ENCODE results near the gene CCNDBP1. TPM values are rescaled to one million over a fixed set of nuclear protein-coding genes. Genes with fewer than 3 reads are reported as not detected.
A peak's percentile ranks its signal among the peaks of the same experiment; 100 is the strongest.

Gene CCNDBP1
- total RNA-seq, 1 donor from 2014 or later, result 37.0 TPM

DNA sequence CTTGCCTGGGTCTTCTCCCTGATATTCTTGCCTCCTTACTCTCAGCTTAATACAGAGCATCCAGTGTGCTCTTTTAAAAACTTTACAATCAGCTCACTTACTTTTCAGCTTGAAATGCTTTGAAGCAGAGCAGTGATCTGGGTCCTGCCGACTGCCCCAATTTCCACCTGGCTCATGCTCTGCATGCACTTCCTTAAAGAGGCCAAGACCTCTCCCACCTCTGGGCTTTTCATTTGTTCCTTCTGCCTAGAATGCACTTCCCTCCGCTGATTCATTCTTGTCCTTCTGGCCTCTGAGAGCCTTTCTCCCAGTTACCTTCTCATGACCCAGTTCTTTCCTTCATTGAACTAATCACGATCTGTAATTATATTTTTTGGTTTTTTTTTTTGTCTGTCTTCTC is 1.9 kb upstream of the CCNDBP1 start:
- TF ChIP-seq, protein P1, sequence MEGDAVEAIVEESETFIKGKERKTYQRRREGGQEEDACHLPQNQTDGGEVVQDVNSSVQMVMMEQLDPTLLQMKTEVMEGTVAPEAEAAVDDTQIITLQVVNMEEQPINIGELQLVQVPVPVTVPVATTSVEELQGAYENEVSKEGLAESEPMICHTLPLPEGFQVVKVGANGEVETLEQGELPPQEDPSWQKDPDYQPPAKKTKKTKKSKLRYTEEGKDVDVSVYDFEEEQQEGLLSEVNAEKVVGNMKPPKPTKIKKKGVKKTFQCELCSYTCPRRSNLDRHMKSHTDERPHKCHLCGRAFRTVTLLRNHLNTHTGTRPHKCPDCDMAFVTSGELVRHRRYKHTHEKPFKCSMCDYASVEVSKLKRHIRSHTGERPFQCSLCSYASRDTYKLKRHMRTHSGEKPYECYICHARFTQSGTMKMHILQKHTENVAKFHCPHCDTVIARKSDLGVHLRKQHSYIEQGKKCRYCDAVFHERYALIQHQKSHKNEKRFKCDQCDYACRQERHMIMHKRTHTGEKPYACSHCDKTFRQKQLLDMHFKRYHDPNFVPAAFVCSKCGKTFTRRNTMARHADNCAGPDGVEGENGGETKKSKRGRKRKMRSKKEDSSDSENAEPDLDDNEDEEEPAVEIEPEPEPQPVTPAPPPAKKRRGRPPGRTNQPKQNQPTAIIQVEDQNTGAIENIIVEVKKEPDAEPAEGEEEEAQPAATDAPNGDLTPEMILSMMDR (IDR thresholded peaks at IDR 0.05; ENCODE audit: insufficient read depth, low read depth, low read length), result no peak
- no peak for TF ChIP-seq EZH2 (IDR thresholded peaks at IDR 0.05; ENCODE audit: insufficient read depth, low read length)

DNA sequence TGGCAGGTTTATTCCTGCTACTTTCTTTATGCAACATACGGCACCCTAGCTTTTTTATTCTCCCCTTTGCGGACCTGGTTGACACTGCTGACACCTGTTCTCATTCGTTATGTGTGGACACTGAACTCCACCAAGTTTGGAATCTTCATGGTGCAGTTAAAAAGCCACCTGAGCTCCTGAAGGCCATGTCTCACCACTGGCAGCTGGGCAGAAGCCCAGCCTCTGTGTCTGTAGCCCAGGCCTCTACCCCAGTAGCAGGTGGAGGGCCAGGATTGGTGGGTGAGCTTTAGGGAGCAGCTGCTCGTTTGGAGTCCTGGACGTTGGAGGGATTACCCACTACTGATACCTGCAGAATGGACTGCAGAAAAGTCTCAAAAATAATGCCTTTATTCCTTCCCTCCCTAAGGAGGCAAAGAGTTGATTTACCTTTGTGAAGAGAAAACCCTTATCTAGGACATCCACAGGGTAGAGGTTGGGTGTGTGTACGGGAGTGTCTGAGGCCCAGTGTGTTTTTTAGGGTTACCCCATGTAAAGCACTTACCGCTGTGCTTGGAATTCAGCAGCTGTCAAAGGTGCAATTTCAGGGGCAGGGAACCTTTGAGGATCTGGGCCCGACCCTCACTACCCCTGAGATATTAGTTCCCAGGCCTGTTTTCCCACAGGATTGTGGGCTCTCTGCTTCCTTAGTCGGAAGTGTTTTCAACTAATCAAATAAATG is 637 bp upstream of the CCNDBP1 start:
- Histone ChIP-seq H3K4me2 (ENCODE audit: low read length) (peak overlapping the region; percentile 87), H3K79me2 (ENCODE audit: insufficient read depth, low read length) (no peaks in the 10 kb centered on the region), H3K9ac (ENCODE audit: low read length) (peak overlapping the region; percentile 70), H3K4me1 (ENCODE audit: insufficient read depth, low read length) (peaks cover 5% of the 10 kb centered on the region), H3K9me3 (ENCODE audit: insufficient read depth, low read depth, low read length) (no peaks in the 10 kb centered on the region), H3K27ac (ENCODE audit: low read depth, low read length) (no peak overlapping the region), H4K20me1 (ENCODE audit: insufficient read depth, low read length) (no peaks in the 10 kb centered on the region), H3K4me3 (ENCODE audit: insufficient read depth, low read depth, low read length) (no peak overlapping the region), H3K27me3 (ENCODE audit: insufficient read depth, low read length) (no peaks in the 10 kb centered on the region), H2AFZ (ENCODE audit: low read depth, low read length) (peak overlapping the region; percentile 77), H3K36me3 (ENCODE audit: insufficient read depth, low read length) (no peaks in the 10 kb centered on the region)
- Mint-ChIP-seq H3K4me1 (ENCODE audit: low read depth, unreplicated experiment) (no peaks in the 10 kb centered on the region), H3K4me3 (ENCODE audit: unreplicated experiment) (peak overlapping the region; percentile 92), H3K9me3 (ENCODE audit: unreplicated experiment) (no peaks in the 10 kb centered on the region), H3K27ac (ENCODE audit: unreplicated experiment) (peak overlapping the region; percentile 64), H3K36me3 (ENCODE audit: low read depth, unreplicated experiment) (peaks cover 3% of the 10 kb centered on the region), H3K27me3 (ENCODE audit: low read depth, unreplicated experiment) (no peaks in the 10 kb centered on the region)
- no peak for TF ChIP-seq EZH2 (IDR thresholded peaks at IDR 0.05; ENCODE audit: insufficient read depth, low read length)
- TF ChIP-seq, protein P1 (IDR thresholded peaks at IDR 0.05; ENCODE audit: insufficient read depth, low read depth, low read length), result no peak
- DNase-seq (ENCODE audit: low read depth) (no peak), FAIRE-seq (no peak)

More for the DNA sequence above, 1.9 kb upstream of the CCNDBP1 start:
- peaks cover 5% of the 10 kb centered on the region for H3K4me1 ChIP-seq (ENCODE audit: insufficient read depth, low read length)
- no peak overlapping the region for H3K4me3 ChIP-seq (ENCODE audit: insufficient read depth, low read depth, low read length)
- FAIRE-seq (no peak), DNase-seq (ENCODE audit: low read depth) (no peak)
- H3K9me3 ChIP-seq (ENCODE audit: insufficient read depth, low read depth, low read length), result no peaks in the 10 kb centered on the region
- no peaks in the 10 kb centered on the region for H3K9me3 Mint-ChIP-seq (ENCODE audit: unreplicated experiment)
- no peak overlapping the region for H3K9ac ChIP-seq (ENCODE audit: low read length)
- H2AFZ ChIP-seq (ENCODE audit: low read depth, low read length), result no peak overlapping the region
- H4K20me1 ChIP-seq (ENCODE audit: insufficient read depth, low read length), result no peaks in the 10 kb centered on the region
- H3K27ac ChIP-seq (ENCODE audit: low read depth, low read length), result no peak overlapping the region
- no peak overlapping the region for H3K4me3 Mint-ChIP-seq (ENCODE audit: unreplicated experiment)
- H3K36me3 Mint-ChIP-seq (ENCODE audit: low read depth, unreplicated experiment), result peaks cover 2% of the 10 kb centered on the region
- H3K27ac Mint-ChIP-seq (ENCODE audit: unreplicated experiment), result no peak overlapping the region
- no peaks in the 10 kb centered on the region for H3K4me1 Mint-ChIP-seq (ENCODE audit: low read depth, unreplicated experiment)
- H3K4me2 ChIP-seq (ENCODE audit: low read length), result no peak overlapping the region
- H3K36me3 ChIP-seq (ENCODE audit: insufficient read depth, low read length), result no peaks in the 10 kb centered on the region
- H3K27me3 Mint-ChIP-seq (ENCODE audit: low read depth, unreplicated experiment), result no peaks in the 10 kb centered on the region
- H3K27me3 ChIP-seq (ENCODE audit: insufficient read depth, low read length), result no peaks in the 10 kb centered on the region
- no peaks in the 10 kb centered on the region for H3K79me2 ChIP-seq (ENCODE audit: insufficient read depth, low read length)

DNA sequence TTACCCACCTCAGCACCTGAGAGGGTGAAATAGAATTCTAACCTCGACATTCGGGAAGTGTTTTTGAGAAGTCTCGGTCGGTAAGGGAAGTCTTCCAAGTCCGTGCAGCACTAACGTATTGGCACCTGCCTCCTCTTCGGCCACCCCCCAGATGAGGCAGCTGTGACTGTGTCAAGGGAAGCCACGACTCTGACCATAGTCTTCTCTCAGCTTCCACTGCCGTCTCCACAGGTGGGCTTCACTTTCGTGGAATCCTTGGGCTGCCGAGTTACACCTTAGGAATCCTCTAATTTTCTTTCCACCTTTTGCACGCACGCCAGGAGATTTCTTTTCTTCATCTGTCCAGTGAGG is 775 bp downstream of the CCNDBP1 start:
- no peaks in the 10 kb centered on the region for H3K9me3 ChIP-seq (ENCODE audit: insufficient read depth, low read depth, low read length)
- peak overlapping the region; percentile 70 for H3K9ac ChIP-seq (ENCODE audit: low read length)
- H3K27ac ChIP-seq (ENCODE audit: low read depth, low read length), result no peak overlapping the region
- TF ChIP-seq, protein P1 (IDR thresholded peaks at IDR 0.05; ENCODE audit: insufficient read depth, low read depth, low read length), result no peak
- no peak for TF ChIP-seq EZH2 (IDR thresholded peaks at IDR 0.05; ENCODE audit: insufficient read depth, low read length)
- Mint-ChIP-seq H3K27ac (ENCODE audit: unreplicated experiment) (peak overlapping the region; percentile 66), H3K36me3 (ENCODE audit: low read depth, unreplicated experiment) (peaks cover 4% of the 10 kb centered on the region), H3K4me1 (ENCODE audit: low read depth, unreplicated experiment) (no peaks in the 10 kb centered on the region), H3K27me3 (ENCODE audit: low read depth, unreplicated experiment) (no peaks in the 10 kb centered on the region), H3K9me3 (ENCODE audit: unreplicated experiment) (no peaks in the 10 kb centered on the region), H3K4me3 (ENCODE audit: unreplicated experiment) (peak overlapping the region; percentile 92)
- FAIRE-seq, result no peak
- peak overlapping the region; percentile 87 for H3K4me2 ChIP-seq (ENCODE audit: low read length)
- H3K4me3 ChIP-seq (ENCODE audit: insufficient read depth, low read depth, low read length), result peak overlapping the region; percentile 68
- no peaks in the 10 kb centered on the region for H3K79me2 ChIP-seq (ENCODE audit: insufficient read depth, low read length)
- peak overlapping the region; percentile 77 for H2AFZ ChIP-seq (ENCODE audit: low read depth, low read length)
- no peak for DNase-seq (ENCODE audit: low read depth)
- H3K4me1 ChIP-seq (ENCODE audit: insufficient read depth, low read length), result peaks cover 9% of the 10 kb centered on the region
- no peaks in the 10 kb centered on the region for H4K20me1 ChIP-seq (ENCODE audit: insufficient read depth, low read length)
- H3K36me3 ChIP-seq (ENCODE audit: insufficient read depth, low read length), result peaks cover 5% of the 10 kb centered on the region
- H3K27me3 ChIP-seq (ENCODE audit: insufficient read depth, low read length), result no peaks in the 10 kb centered on the region
